Pons (tissue), 1 donor: ENCODE results near the gene JAML.
A peak's percentile ranks its signal among the peaks of the same experiment; 100 is the strongest.
"Not testable (repeated sequence)": the region's sequence is repeated elsewhere in the genome, so short reads cannot be mapped to it uniquely, and the experiment has no call there.

Experiments
- DNase-seq: peaks from one replicate; pipeline ENCODE4 v3.0.0-alpha.2; 2016; ENCODE audit warnings: low spot score

Gene JAML

DNA sequence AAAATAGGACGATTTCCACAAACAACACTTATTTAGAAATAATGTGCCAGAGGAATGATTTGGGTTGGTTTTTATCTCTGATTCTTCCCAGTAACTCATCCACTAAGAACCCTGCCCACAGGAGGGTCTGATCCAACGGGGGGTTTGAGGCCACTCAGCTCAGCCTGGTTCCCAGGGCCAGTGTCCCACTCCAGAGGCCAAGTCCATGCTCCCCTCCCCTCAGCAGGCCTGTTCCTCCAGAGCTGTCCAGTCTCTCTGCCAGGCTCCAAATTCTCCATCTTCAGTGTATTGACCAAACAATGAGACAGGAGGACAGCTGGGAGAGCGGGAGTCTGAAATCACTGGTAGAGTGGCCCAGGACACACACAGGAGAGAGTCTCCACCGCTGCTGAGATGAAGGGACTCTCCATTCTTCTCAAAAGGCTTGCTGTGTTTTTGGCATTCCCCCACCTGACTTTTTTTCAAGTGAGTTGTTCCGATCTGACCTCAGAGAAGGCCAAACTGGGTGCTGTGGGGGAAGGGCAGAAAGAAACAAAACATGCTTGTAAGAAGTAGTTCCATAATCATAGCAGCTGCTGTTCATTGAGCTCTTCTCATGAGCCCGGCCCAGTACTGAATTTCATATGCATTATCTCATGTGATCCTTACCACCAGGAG lies 30.8 kb downstream of the JAML start:
- DNase-seq, result peak; percentile 38

DNA sequence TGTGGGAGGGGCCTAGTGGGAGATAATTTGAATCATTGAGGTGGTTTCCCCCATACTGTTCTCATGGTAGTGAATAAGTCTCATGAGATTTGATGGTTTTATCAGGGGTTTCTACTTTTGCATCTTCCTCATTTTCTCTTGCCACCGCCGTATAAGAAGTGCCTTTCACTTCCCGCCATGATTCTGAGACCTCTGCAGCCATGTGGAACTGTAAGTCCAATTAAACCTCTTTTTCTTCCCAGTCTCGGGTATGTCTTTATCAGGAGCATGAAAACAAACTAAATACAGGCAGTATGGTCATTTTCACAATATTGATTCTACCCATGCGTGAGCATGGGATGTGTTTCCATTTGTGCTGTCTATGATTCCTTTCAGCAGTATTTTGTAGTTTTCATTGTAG lies 32.0 kb downstream of the JAML start:
- DNase-seq, result not testable (repeated sequence)

DNA sequence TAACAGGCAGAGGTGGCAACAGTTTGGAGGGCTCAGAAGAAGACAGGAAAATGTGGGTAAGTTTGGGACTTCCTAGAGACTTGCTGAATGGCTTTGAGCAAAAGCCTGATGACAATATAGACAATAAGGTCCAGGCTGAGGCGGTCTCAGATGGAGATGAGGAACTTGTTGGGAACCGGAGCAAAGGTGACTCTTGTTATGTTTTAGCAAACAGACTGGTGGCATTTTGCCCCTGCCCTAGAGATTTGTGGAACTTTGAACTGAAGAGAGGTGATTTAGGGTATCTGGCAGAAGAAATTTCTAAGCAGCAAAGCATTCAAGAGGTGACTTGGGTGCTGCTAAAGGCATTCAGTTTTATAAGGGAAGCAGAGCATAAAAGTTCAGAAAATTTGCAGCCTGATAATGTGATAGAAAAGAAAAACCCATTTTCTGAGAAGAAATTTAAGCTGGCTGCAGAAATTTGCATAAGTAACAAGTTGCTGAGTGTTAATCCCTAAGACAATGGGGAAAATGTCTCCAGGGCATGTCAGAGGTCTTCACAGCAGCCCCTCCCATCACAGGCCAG lies 33.8 kb downstream of the JAML start:
- not testable (repeated sequence) for DNase-seq

DNA sequence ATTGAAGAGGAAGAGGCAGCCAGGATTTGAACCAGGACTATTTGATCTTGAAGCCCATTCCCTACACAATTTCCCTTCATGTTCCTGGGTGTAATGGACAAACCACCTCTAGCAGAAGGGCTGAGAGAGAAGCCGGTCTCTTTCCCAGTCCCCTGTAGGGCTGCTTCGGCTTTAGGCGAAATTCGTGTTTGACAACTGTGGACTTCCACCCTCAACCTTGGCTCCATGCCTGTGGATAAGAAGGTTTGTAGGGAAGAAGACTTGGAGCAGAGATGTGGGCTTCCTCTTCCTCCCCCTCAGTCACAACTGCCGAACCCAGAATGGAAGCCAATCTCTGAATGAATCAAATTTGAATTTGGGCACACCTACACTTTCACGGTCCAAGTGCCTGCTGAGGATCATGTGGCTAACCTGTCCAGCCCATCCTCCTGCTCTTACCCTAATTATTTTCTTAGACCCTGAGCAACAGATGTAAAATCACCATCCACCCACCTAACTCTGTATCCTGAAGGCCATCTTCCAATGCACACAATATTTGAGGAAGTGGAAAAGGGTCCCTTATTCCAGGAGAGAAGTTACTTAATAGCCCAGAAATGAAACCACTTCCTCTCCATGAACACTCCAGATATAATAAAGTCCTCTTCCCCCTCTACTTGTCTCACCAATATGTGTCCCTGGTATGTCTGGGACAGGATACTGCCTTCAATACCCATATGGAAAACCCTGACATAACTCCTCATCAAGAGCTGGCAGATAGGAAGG lies 38.3 kb downstream of the JAML start:
- DNase-seq, result no peak

DNA sequence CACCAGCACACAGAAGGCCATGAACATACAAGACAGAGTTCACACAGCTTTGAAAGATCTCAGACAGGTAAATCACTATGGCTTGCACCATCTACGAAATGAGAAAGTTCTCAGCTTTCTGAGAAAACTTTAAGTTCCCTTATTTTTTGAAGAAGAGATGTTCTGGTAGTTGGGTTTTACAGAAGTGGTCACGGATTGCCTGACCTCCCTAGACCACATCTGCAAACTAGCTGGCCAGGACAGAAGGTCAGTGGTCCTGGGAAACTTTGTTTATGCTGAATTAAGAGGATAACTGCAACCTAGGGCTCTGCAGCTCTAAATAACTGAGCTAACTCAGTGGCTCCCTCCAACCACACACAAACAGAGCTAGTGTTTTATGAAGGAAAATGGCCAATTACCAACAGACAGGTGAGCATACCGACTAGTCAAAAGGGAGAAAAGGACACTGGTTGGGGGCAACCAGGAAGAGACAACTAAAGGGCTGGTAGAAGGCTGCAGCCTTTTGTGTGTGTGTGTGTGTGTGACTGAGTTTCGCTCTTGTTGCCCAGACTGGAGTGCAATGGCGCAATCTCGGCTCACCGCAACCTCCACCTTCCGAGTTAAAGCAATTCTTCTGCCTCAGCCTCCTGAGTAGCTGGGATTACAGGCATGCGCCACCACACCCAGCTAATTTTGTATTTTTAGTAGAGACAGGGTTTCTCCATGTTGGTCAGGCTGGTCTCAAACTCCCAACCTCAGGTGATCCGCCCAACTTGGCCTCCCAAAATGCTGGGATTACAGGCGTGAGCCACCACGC lies 39.8 kb downstream of the JAML start:
- DNase-seq, result no peak

DNA sequence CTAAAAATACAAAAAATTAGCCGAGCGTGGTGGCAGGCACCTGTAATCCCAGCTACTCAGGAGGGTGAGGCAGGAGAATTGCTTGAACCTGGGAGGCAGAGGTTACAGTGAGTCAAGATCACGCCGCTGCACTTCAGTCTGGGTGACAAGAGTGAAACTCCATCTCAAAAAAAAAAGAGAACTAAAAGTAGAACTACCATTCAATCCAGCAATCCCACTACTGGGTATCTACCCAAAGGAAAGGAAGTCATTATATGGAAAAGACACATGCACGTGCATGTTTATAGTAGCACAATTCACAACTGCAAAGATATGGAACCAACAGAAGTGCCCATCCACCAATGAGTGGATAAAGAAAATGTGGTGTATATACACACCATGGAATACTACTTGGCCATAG lies 41.1 kb downstream of the JAML start:
- not testable (repeated sequence) for DNase-seq

DNA sequence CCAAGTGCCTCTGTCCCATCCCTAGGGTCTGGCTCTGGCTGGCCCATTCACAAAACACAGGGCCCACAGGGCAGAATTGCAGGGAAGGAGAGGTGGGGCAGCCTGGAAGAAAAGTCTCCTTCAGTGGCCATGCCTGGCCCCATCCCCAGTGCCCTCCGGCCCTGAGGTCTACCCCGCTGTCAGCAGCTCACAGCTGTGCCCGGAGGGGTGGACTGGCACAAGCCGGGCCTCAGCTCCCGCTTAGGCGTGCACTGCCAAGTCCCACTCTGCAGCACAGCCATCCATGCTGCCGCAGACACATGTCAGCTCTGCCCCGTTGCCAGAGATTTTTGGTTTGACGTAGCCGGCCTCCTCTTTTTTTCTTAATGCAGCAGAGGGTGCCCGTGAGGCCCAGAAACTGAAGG lies 44.5 kb downstream of the JAML start:
- DNase-seq, result peak; percentile 93

DNA sequence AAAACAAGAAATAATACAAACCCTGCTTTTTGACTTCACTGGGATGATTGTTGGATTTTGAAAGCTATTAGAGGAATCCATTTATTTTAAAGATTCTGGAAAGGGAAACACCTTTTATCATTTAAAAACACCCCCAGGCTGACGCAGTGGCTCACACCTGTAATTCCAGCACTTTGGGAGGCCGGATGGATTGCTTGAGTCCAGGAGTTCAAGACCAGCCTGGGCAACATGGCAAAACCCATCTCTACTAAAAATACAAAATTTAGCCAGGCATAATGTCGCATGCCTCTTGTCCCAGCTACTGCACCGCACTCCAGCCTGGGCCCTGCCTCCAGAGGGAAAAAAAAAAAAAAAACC lies 48.1 kb downstream of the JAML start:
- DNase-seq, result no peak

DNA sequence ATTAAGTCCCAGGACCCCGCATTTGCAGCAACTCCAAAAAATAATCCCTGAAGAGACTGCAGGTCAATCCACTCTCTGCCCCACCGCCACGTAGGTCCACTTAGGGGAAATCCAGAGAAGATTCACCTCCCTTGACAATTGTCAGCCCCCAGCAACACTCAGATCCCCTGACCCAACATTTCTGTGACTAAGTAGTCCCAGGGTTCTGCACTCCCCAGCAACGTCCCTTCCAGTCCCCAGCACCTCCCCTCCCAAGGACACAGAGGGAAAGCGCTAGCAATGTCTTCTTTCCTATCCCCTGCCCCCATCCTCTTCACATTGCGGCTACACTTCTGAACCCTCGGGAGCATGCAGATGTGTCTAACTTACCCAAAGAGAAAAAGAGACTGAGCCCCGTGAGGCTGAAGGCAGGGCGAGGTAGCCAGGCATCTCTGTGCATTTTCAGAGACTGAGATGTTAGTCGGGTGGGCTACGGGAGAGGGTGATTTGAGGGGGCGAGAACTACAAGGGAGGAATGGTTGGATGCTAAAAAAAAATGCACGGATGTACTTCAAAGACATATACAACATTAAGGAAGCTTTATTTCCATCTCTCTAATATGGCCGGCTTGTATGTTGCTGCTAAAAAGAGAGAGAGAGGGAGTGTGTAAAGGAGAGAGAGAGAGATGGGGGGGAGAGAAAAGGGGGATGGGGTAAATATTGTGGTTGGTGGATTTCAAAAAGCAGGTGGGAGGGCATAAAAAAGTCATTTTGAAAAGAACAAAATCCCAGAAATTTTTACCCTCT lies 48.6 kb downstream of the JAML start, which contains the start of gene SCN2B:
TSS of gene SCN2B (minus strand) at position 647 of the 785 bp plus-strand sequence. CDS start at position 439, 208 bp downstream.
- DNase-seq, result peak; percentile 78

DNA sequence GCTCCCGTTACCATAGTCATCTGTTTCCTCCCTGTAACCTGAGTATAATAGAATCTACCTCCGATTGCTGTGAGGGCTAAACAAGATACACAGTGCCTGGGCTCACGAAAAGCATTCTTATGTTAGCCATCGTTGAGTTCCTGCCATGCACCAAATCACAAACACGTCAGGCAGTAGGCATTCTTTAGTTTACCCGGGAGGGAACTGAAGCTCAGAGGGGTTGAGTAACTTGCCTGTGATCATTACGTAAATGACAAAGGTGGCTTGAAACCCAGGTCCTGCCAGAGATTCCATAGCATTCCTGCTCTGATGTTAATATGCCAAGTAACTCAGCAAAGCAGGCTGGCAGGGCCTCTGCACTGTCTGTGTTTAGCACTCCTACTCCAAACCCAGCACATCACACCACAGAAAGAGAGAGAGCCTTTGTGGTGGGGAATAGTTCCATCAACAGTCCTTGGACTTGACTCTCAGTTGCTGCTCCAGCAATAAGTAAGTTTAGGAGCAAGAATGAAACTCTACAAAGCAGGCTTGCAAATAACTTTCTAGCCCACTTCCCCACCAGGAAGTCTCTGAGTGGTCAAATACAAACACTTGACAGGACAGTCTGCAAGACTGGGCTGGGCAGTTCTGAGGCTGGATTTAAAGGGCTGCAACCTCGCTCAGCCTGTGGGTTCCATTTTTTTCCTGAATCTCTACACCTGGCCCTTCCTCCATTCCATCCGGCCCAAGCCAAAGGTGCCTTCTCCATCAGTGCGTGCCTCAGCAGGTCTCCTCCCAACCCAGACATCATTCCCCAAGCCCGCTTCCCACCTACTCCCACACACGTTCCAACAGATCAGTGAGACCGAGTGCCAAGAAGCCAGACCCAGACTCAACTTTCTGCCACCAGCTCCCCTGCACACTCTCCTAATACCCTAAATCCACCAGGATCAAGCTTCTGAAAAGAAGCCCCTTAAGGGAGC lies 49.5 kb downstream of the JAML start:
- DNase-seq, result peak; percentile 69

DNA sequence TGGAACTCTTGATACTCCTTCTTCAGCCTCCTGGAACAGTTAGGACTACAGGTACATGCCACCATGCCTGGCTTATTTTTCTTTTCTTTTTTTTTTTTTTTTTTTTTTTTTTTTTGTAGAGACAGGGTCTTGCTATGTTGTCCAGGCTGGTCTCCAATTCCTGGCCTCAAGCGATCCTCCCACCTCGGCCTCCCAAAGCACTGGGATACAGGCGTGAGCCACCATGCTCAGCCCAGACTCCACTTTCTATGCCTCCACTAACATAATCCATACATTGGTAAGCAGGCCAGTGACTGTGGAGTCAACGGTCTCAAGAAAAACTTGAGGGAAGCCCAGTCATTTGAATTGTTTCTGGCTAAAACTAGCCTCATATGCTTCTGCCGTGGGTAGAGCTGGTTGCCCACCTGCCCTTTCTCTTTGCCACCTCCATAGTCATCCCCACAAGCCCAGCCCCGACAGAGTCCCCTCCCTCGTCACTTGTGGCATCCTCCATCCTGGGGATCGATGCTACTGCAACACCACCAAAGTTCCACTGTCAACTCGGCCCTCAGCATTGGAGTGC lies 50.7 kb downstream of the JAML start:
- no peak for DNase-seq

DNA sequence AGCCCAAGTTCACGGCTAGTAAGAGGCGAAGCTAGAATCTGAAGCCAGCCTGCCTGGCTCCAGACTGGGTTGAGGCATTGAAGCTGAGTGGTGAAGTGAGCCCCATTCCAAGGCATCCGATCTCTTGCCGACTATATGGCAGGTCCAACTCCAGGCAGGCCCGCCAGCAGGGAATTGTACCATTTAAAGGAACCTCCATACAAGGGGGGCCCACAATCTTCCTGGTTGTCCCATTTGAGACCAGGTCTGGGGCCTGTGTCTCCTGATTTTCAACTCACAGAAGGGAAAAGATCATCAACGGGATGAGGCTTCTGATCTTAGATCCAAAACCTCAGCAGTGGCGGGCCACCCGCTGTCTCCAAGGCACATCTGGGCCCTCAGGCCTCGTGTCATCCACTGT lies 52.5 kb downstream of the JAML start:
- no peak for DNase-seq

DNA sequence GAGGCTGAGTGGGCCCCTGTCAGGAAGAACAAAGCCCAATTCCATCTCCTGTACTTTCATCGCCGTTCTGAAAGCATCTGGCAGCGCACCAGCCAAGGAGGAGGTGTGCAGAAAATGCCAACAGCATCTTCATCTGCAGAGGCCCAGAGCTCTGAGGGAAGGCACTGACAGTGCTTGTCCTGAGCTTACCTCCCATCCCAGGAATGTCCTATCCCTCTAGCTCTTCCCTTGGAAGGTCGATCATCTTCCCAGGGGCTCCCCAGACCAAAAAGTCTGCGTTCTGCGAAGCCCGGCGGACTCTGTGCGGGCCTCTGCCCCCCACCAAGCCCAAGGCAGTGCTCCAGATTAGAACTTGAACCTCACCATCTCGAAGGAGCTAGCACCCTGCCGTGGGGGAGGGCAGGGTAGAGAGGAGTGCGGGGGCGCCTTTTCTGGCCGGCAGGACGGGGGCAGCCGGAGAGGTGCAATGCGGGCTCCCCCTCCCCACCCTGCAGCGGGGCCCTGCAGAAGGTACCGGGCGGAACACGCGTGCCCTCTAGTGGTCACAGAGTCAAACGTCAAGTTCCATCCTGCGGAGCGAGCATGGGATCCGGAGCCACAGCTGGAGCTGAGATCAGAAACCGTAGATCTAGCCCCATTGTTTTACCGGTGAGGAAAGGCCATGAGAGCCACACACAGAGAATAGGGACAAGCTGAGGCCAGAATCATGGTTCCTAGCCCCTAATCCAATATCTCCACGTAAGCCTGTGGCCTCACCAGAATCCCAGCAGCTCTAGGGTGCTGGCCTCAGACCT lies 53.3 kb downstream of the JAML start:
- peak; percentile 84 for DNase-seq

DNA sequence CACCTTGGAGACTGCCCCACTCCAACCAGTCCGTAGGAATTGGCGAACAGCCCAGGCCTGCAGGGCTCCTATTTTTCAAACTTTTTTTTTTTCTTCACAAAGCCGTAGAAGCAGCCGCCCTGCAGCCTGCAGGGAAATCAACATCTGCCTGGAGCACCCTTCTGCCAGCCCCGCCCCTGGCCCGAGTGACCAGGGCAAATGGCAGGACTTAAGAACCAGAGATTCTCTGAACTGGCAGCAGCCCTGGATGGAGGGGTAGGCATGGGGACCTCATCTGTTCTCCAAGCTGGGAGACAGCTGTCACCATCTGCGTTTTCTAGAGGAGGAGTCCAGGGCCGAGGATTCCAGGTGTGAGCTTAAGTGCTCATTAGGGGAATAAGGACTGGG lies 53.9 kb downstream of the JAML start:
- no peak for DNase-seq

DNA sequence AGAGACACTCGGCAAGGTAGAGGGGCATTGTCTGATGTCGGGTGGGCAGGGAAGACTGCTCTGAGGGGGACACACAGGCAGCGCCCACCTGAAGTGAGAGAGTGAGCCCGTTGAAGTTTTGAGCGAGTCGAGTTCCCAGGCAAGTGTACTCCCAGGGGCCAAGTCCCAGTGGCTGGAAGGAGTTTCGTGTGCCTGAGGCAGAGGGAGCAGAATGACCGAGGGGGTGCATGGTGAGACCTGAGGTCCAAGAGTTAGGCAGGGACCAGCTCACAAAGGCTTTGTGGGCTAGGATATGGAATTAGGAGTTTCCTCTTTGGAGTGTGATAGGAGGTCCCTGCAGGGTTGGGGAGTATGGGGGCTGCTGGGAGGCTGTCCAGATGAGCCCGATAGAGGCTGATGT lies 54.6 kb downstream of the JAML start:
- DNase-seq, result no peak

DNA sequence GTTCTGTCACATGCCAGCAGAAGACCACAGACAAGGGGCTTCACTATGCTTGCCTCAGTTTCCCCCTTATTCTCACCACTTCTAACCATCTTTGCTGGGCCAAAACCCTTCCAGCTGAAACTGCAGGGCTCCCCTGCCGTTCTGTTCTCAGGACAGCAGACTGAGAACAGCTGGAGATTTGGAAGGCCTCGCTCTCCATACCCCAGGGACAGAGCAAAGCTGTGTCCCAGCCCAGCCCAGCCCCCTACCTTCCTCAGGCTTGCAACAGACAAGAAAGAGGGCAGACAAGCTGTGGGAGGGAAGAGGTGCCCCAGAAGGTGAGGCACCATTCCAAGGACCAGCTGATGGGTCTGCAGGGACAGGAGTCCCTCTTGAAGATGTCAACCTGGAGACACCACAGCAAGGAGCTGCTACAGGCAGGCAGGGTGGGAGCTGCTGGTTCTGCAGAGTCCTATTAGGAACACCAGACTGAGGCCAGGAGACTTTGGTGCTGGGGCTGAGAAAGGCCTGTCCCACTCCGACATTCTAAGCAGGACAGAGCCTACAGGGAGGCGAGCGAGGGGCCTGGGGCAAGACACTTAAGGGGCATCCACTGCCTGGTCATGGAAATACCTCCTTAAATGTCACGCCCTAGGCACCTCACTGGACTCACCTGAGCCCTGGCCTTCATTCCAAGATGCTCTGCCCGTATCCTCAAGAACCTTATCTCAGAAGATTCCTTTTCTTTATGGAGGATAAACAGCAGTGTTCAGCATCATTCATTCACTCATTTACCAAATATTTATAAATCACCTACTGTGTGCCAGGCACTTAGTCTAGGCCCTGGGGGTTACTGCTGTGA lies 55.3 kb downstream of the JAML start:
- no peak for DNase-seq

DNA sequence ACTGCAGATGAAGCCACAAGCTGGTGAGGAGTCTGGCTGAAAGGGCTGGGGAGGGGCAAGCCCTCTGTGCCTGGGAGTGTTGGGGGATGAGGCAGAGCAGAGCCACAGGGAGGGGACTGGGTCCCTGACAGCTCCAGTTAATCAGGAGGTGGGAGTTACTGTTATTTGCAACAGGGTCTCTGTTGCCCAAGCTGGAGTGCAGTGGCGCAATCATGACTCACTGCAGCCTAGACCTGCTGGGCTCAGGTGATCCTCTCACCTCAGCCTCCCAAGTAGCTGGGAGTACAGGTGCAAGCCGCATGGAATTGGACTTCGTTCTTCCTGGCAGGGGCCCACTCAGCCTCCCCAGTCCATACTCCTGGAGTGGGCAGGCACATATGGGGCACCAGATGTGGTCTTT lies 56.1 kb downstream of the JAML start:
- DNase-seq, result no peak

DNA sequence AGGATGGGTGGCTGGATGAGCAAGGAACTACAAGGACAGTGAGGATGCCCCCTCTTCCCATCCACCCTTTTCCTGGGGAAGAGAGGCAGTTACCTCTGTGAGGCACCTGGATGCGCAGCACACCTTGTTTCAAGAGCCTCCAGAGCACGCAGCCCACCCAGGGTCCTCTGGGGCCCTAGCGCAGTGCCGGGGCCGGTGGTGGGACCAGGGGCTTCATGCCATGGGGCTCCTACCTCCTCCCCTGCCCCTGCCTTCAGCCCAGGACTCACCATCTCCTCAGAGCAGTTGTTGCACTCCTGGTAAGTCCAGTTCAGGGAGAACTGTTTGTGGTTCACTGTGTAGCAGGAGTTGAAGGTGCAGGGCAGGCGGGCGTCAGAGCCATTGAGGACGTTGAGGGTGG lies 56.5 kb downstream of the JAML start:
- no peak for DNase-seq

DNA sequence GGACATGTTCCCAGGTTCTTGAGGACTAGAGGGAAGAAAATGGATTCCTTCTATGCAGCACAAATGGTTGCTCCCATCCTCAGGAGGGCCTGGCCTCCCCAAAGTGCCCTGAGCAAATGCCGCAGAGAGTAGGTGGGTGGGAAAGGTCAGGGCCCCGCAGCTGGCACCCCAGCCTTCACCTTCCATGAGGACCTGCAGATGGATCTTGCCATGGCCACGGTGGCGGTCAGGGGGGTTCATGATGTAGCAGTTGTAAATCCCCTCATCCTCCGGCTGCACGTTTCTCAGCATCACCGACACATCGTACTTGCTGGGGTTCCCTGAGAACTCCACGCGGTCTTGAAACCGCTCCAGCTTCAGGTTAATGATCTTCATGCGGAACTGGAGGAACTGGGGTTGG lies 56.9 kb downstream of the JAML start:
- no peak for DNase-seq
